Liver (tissue), 3 donors: ENCODE measurements around the gene POLR2L.

Experiments used
- FOXA1 ChIP-seq: IDR thresholded peaks from 2 replicates; pipeline ENCODE4 v1.6.1; 2016; ENCODE audit warnings: antibody characterized with exemption
- GABPA ChIP-seq, 2 donors: IDR thresholded peaks in 1 of 2; conservative IDR thresholded peaks in 1 of 2; 2 replicates each; pipeline ENCODE4 v1.6.1; 2016; ENCODE audit warnings: antibody characterized with exemption in 2 of 2, mild to moderate bottlenecking in 1 of 2, moderate library complexity in 1 of 2
- HNF4G ChIP-seq: IDR thresholded peaks from 2 replicates; pipeline ENCODE4 v1.6.1; 2016; ENCODE audit warnings: antibody characterized with exemption
- JUND ChIP-seq, 2 donors: IDR thresholded peaks; 2 replicates each; pipeline ENCODE4 v1.6.1; 2016; ENCODE audit warnings: antibody characterized with exemption in 2 of 2
- RAD21 ChIP-seq, 2 donors: IDR thresholded peaks; 2 replicates each; pipeline ENCODE4 v1.6.1; 2016; ENCODE audit warnings: antibody characterized with exemption in 2 of 2, mild to moderate bottlenecking in 2 of 2
- RXRA ChIP-seq, 2 donors: IDR thresholded peaks; 2 replicates each; pipeline ENCODE4 v1.6.1; 2017 to 2018; ENCODE audit warnings: antibody characterized with exemption in 2 of 2, mild to moderate bottlenecking in 1 of 2
- SP1 ChIP-seq: IDR thresholded peaks from 2 replicates; pipeline ENCODE4 v1.6.1; 2018; ENCODE audit warnings: antibody characterized with exemption, mild to moderate bottlenecking
- TAF1 ChIP-seq: conservative IDR thresholded peaks from 2 replicates; pipeline ENCODE4 v1.6.1; 2016; ENCODE audit warnings: antibody characterized with exemption, mild to moderate bottlenecking
- YY1 ChIP-seq: IDR thresholded peaks from 2 replicates; pipeline ENCODE4 v1.6.1; 2016; ENCODE audit warnings: antibody characterized with exemption, mild to moderate bottlenecking
- TF ChIP-seq, protein P1 (sequence below): fragments of 150-350 bp; IDR thresholded peaks from 2 replicates; pipeline ENCODE4 v1.5.1; 2017; ENCODE audit warnings: improper control_type of control experiment, low read depth, low read length; ENCODE audit not compliant: missing input control
- TF ChIP-seq, protein P2 (sequence below): IDR thresholded peaks from 2 replicates; pipeline ENCODE4 v1.6.1; 2016; ENCODE audit warnings: antibody characterized with exemption
- TF ChIP-seq, protein P3 (sequence below): IDR thresholded peaks from 2 replicates; pipeline ENCODE4 v1.6.1; 2016; ENCODE audit warnings: antibody characterized with exemption
- TF ChIP-seq, protein P4 (sequence below): IDR thresholded peaks from 2 replicates; pipeline ENCODE4 v1.6.1; 2016; ENCODE audit warnings: antibody characterized with exemption, mild to moderate bottlenecking
- TF ChIP-seq, protein P5 (sequence below): IDR thresholded peaks from 2 replicates; pipeline ENCODE4 v1.6.1; 2016; ENCODE audit warnings: antibody characterized with exemption
- donor health status: healthy.
- donor health status: healthy.

DNA sequence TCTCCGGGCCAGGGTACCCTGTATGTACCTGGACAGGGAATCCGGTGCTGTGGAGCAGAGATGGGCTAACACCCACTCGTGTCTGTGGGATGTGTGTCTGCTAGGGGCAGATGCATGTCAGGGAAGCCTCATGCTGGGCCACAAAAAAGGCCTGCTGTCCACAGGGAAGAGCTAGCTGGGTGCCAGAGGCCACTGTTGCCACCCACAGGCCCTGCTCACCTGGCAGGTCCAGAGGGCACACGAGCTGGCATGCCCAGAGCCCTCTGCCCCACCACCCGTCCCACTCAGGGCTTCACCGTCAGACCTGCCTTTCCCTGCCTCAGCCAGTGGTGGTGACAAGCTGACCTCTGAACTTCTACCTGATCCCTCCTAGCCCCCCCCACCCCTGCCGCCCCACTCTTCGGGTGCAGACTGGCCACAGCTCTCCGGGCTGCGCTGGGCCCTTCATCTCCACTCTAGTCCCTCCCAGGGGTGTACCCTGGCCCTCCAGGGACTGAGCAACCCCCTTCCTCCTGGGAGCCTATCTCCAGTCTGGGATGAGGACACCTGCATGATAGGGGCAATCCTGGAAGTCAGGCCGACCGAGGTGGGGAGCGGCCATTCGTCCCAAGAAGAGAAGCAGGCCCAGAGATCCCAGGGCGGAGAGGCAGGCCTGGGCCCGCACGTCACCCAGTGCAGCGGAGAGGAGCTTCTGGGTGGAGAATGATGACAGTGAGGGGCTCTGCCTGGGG, 45.6 kb downstream of the POLR2L start:
- TF ChIP-seq YY1, result no peak
- TF ChIP-seq, protein P1, sequence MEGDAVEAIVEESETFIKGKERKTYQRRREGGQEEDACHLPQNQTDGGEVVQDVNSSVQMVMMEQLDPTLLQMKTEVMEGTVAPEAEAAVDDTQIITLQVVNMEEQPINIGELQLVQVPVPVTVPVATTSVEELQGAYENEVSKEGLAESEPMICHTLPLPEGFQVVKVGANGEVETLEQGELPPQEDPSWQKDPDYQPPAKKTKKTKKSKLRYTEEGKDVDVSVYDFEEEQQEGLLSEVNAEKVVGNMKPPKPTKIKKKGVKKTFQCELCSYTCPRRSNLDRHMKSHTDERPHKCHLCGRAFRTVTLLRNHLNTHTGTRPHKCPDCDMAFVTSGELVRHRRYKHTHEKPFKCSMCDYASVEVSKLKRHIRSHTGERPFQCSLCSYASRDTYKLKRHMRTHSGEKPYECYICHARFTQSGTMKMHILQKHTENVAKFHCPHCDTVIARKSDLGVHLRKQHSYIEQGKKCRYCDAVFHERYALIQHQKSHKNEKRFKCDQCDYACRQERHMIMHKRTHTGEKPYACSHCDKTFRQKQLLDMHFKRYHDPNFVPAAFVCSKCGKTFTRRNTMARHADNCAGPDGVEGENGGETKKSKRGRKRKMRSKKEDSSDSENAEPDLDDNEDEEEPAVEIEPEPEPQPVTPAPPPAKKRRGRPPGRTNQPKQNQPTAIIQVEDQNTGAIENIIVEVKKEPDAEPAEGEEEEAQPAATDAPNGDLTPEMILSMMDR, result no peak
- peak; percentile 46 to 52 for TF ChIP-seq RXRA (IDR thresholded peaks at IDR 0.05)
- TF ChIP-seq, protein P2, sequence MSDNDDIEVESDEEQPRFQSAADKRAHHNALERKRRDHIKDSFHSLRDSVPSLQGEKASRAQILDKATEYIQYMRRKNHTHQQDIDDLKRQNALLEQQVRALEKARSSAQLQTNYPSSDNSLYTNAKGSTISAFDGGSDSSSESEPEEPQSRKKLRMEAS, result no peak
- TF ChIP-seq JUND (IDR thresholded peaks at IDR 0.05), result no peak
- peak; percentile 72 for TF ChIP-seq SP1
- TF ChIP-seq, protein P3, sequence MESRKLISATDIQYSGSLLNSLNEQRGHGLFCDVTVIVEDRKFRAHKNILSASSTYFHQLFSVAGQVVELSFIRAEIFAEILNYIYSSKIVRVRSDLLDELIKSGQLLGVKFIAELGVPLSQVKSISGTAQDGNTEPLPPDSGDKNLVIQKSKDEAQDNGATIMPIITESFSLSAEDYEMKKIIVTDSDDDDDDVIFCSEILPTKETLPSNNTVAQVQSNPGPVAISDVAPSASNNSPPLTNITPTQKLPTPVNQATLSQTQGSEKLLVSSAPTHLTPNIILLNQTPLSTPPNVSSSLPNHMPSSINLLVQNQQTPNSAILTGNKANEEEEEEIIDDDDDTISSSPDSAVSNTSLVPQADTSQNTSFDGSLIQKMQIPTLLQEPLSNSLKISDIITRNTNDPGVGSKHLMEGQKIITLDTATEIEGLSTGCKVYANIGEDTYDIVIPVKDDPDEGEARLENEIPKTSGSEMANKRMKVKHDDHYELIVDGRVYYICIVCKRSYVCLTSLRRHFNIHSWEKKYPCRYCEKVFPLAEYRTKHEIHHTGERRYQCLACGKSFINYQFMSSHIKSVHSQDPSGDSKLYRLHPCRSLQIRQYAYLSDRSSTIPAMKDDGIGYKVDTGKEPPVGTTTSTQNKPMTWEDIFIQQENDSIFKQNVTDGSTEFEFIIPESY, result no peak
- no peak for TF ChIP-seq RAD21 (IDR thresholded peaks at IDR 0.05)
- TF ChIP-seq TAF1, result no peak
- TF ChIP-seq HNF4G, result no peak
- TF ChIP-seq, protein P4, sequence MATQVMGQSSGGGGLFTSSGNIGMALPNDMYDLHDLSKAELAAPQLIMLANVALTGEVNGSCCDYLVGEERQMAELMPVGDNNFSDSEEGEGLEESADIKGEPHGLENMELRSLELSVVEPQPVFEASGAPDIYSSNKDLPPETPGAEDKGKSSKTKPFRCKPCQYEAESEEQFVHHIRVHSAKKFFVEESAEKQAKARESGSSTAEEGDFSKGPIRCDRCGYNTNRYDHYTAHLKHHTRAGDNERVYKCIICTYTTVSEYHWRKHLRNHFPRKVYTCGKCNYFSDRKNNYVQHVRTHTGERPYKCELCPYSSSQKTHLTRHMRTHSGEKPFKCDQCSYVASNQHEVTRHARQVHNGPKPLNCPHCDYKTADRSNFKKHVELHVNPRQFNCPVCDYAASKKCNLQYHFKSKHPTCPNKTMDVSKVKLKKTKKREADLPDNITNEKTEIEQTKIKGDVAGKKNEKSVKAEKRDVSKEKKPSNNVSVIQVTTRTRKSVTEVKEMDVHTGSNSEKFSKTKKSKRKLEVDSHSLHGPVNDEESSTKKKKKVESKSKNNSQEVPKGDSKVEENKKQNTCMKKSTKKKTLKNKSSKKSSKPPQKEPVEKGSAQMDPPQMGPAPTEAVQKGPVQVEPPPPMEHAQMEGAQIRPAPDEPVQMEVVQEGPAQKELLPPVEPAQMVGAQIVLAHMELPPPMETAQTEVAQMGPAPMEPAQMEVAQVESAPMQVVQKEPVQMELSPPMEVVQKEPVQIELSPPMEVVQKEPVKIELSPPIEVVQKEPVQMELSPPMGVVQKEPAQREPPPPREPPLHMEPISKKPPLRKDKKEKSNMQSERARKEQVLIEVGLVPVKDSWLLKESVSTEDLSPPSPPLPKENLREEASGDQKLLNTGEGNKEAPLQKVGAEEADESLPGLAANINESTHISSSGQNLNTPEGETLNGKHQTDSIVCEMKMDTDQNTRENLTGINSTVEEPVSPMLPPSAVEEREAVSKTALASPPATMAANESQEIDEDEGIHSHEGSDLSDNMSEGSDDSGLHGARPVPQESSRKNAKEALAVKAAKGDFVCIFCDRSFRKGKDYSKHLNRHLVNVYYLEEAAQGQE, result peak; percentile 32
- no peak for TF ChIP-seq FOXA1
- TF ChIP-seq, protein P5, sequence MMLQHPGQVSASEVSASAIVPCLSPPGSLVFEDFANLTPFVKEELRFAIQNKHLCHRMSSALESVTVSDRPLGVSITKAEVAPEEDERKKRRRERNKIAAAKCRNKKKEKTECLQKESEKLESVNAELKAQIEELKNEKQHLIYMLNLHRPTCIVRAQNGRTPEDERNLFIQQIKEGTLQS, result no peak
- TF ChIP-seq GABPA (IDR thresholded peaks at IDR 0.05 in 1 of 2, conservative IDR thresholded peaks at IDR 0.05 in 1 of 2), result no peak
